CD4-positive, CD25-positive, alpha-beta regulatory T cell (primary cell): Measurements from ENCODE around the gene EHMT1. TPM values are rescaled to one million over a fixed set of nuclear protein-coding genes. Genes with fewer than 3 reads are reported as not detected.
"Not testable (repeated sequence)": the region's sequence is repeated elsewhere in the genome, so short reads cannot be mapped to it uniquely, and the experiment has no call there.

Source experiments
- ATAC-seq, 2 donors: fragments of 150-1000 bp; cut with Tn5 transposase; one replicate each; pipeline ENCODE4 v1.10.0; 2021; ENCODE audit warnings: low read depth in 2 of 2, moderate number of reproducible peaks in 2 of 2, moderate library complexity in 1 of 2
- DNase-seq, 3 donors: peaks; one replicate each; pipeline versions ENCODE4 v3.0.0 to v3.0.0-alpha.2; 2012 to 2022; ENCODE audit warnings: mixed read lengths in 1 of 3
- H3K27ac ChIP-seq: one replicate; pipeline ENCODE4 v1.7.0; 2013; ENCODE audit warnings: mild to moderate bottlenecking, low read length; ENCODE audit not compliant: insufficient read depth, poor library complexity, severe bottlenecking
- H3K27me3 ChIP-seq: one replicate; pipeline ENCODE4 v1.7.0; 2013; ENCODE audit warnings: low read length; ENCODE audit not compliant: control insufficient read depth, insufficient read depth
- H3K36me3 ChIP-seq: one replicate; pipeline ENCODE4 v1.7.0; 2013; ENCODE audit warnings: mild to moderate bottlenecking, low read length, moderate library complexity; ENCODE audit not compliant: control insufficient read depth, insufficient read depth
- H3K4me1 ChIP-seq: 2 replicates; pipeline ENCODE4 v1.7.0; 2013; ENCODE audit warnings: mild to moderate bottlenecking, low read length; ENCODE audit not compliant: insufficient read depth, control insufficient read depth, poor library complexity, severe bottlenecking
- H3K4me3 ChIP-seq: one replicate; pipeline ENCODE4 v1.7.0; 2013; ENCODE audit warnings: low read depth, mild to moderate bottlenecking, low read length, moderate library complexity
- H3K9me3 ChIP-seq, 2 experiments: 1 replicate in 1 of 2; 2 replicates in 1 of 2; pipeline ENCODE4 v1.7.0; 2013; ENCODE audit warnings: low read length in 2 of 2, mild to moderate bottlenecking in 1 of 2, moderate library complexity in 1 of 2; ENCODE audit not compliant: control insufficient read depth in 2 of 2
- H3K27ac Mint-ChIP-seq, 3 donors: one replicate each; pipeline ENCODE4 v1.8.0; 2020 to 2022; ENCODE audit warnings: mild to moderate bottlenecking in 3 of 3, mixed read lengths in 3 of 3, moderate library complexity in 2 of 3
- H3K27me3 Mint-ChIP-seq: one replicate; pipeline ENCODE4 v1.8.0; 2022; ENCODE audit warnings: mild to moderate bottlenecking, mixed read lengths
- H3K36me3 Mint-ChIP-seq: one replicate; pipeline ENCODE4 v1.8.0; 2020; ENCODE audit warnings: mixed read lengths
- H3K4me1 Mint-ChIP-seq, 4 donors: one replicate each; pipeline ENCODE4 v1.8.0; 2020 to 2022; ENCODE audit warnings: mixed read lengths in 4 of 4, mild to moderate bottlenecking in 1 of 4
- H3K4me3 Mint-ChIP-seq, 4 donors: one replicate each; pipeline ENCODE4 v1.8.0; 2020 to 2022; ENCODE audit warnings: mild to moderate bottlenecking in 4 of 4, mixed read lengths in 4 of 4, moderate library complexity in 3 of 4
- H3K9me3 Mint-ChIP-seq, 7 donors: one replicate each; pipeline ENCODE4 v1.8.0; 2020 to 2022; ENCODE audit warnings: mixed read lengths in 7 of 7, mild to moderate bottlenecking in 3 of 7, moderate library complexity in 2 of 7
- polyA plus RNA-seq, 4 donors: library from polyadenylated mRNA; unstranded; fragments of 300-500 nt; fragmentation: Illumina TruSeq; gene quantifications; one replicate each; pipeline ENCODE4 v1.2.3, GENCODE V29; 2021
- total RNA-seq: library from RNA; stranded (reverse); gene quantifications from one replicate; pipeline ENCODE4 v1.2.3, GENCODE V29; 2022

The EHMT1 gene
- total and polyA plus RNA-seq, 5 donors from 2014 or later: 17.9 to 142 (median 20.0) TPM

GRCh38 chr9:137873858-137874362, 255.1 kb downstream of the EHMT1 start:
- no peaks in the 10 kb centered on the region for H3K27me3 ChIP-seq
- H3K4me1 Mint-ChIP-seq: peaks cover 0 to 4% (median 0%) of the 10 kb centered on the region in 4 donors

GRCh38 chr9:137875354-137875753, 256.5 kb downstream of the EHMT1 start:
- no peaks in the 10 kb centered on the region for H3K27me3 ChIP-seq
- Mint-ChIP-seq H3K4me3 (no peak overlapping the region), H3K4me1 (peaks cover 0 to 8% (median 0%) of the 10 kb centered on the region in 4 donors), H3K9me3 (peaks cover 0 to 6% (median 0%) of the 10 kb centered on the region in 7 donors), H3K27me3 (peaks cover 29% of the 10 kb centered on the region), H3K27ac (no peak overlapping the region), H3K36me3 (no peaks in the 10 kb centered on the region)
- no peaks in the 10 kb centered on the region for H3K4me1 ChIP-seq
- ATAC-seq (no peak), DNase-seq (no peak)
- no peaks in the 10 kb centered on the region for H3K36me3 ChIP-seq
- no peak overlapping the region for H3K27ac ChIP-seq
- H3K9me3 ChIP-seq: no peaks in the 10 kb centered on the region
- H3K4me3 ChIP-seq: no peak overlapping the region

More at GRCh38 chr9:137873858-137874362, 255.1 kb downstream of the EHMT1 start:
- Mint-ChIP-seq H3K9me3 (peaks cover 0 to 6% (median 0%) of the 10 kb centered on the region in 7 donors), H3K27ac (no peak overlapping the region), H3K27me3 (peaks cover 30% of the 10 kb centered on the region), H3K36me3 (no peaks in the 10 kb centered on the region), H3K4me3 (no peak overlapping the region)
- H3K9me3 ChIP-seq: no peaks in the 10 kb centered on the region
- H3K4me3 ChIP-seq: no peak overlapping the region
- DNase-seq: no peak
- no peak for ATAC-seq
- no peaks in the 10 kb centered on the region for H3K36me3 ChIP-seq
- H3K27ac ChIP-seq: no peak overlapping the region
- H3K4me1 ChIP-seq: no peaks in the 10 kb centered on the region

- Mint-ChIP-seq H3K4me3 (no peak overlapping the region), H3K9me3 (peaks cover 0 to 6% (median 0%) of the 10 kb centered on the region in 7 donors), H3K27ac (peak overlapping the region in 1 of 3 donors; percentile 77), H3K27me3 (peaks cover 25% of the 10 kb centered on the region), H3K36me3 (no peaks in the 10 kb centered on the region), H3K4me1 (peaks cover 0 to 8% (median 0%) of the 10 kb centered on the region in 4 donors)
- H3K27ac ChIP-seq: no peak overlapping the region
- no peak for ATAC-seq
- no peak for DNase-seq
- no peaks in the 10 kb centered on the region for H3K27me3 ChIP-seq
- no peaks in the 10 kb centered on the region for H3K36me3 ChIP-seq
- no peaks in the 10 kb centered on the region for H3K4me1 ChIP-seq
- no peaks in the 10 kb centered on the region for H3K9me3 ChIP-seq
- no peak overlapping the region for H3K4me3 ChIP-seq
Observed at GRCh38 chr9:137875846-137876245, 257.0 kb downstream of the EHMT1 start.

- peaks cover 21% of the 10 kb centered on the region for H3K27me3 Mint-ChIP-seq
- H3K4me3 Mint-ChIP-seq: peak overlapping the region in 2 of 4 donors; percentile 46 to 53
- DNase-seq (no peak), ATAC-seq (no peak)
- H3K9me3 Mint-ChIP-seq: peaks cover 0 to 6% (median 0%) of the 10 kb centered on the region in 7 donors
- H3K27ac ChIP-seq: no peak overlapping the region
- H3K27ac Mint-ChIP-seq: peak overlapping the region in 1 of 3 donors; percentile 77
- no peaks in the 10 kb centered on the region for H3K36me3 Mint-ChIP-seq
- no peaks in the 10 kb centered on the region for H3K4me1 ChIP-seq
- H3K36me3 ChIP-seq: no peaks in the 10 kb centered on the region
- no peaks in the 10 kb centered on the region for H3K27me3 ChIP-seq
- H3K4me1 Mint-ChIP-seq: peaks cover 0 to 8% (median 0%) of the 10 kb centered on the region in 4 donors
- no peaks in the 10 kb centered on the region for H3K9me3 ChIP-seq
- H3K4me3 ChIP-seq: no peak overlapping the region
Observed at GRCh38 chr9:137876269-137876668, 257.5 kb downstream of the EHMT1 start.

- H3K36me3 ChIP-seq: no peaks in the 10 kb centered on the region
- no peaks in the 10 kb centered on the region for H3K36me3 Mint-ChIP-seq
- ATAC-seq (no peak), DNase-seq (no peak)
- no peak overlapping the region for H3K4me3 ChIP-seq
- no peak overlapping the region for H3K27ac Mint-ChIP-seq
- no peak overlapping the region for H3K27ac ChIP-seq
- no peaks in the 10 kb centered on the region for H3K9me3 ChIP-seq
- H3K27me3 Mint-ChIP-seq: peaks cover 15% of the 10 kb centered on the region
- peak overlapping the region in 3 of 4 donors; percentile 27 to 53 (median 46) for H3K4me3 Mint-ChIP-seq
- H3K27me3 ChIP-seq: no peaks in the 10 kb centered on the region
- H3K4me1 ChIP-seq: no peaks in the 10 kb centered on the region
- peaks cover 0 to 5% (median 1%) of the 10 kb centered on the region in 7 donors for H3K9me3 Mint-ChIP-seq
- H3K4me1 Mint-ChIP-seq: peaks cover 0 to 8% (median 0%) of the 10 kb centered on the region in 4 donors
Observed at GRCh38 chr9:137876781-137877386, 258.1 kb downstream of the EHMT1 start.

GRCh38 chr9:137877506-137878122, 258.8 kb downstream of the EHMT1 start, which contains the start of gene CACNA1B:
TSS of gene CACNA1B (plus strand) at chr9:137877782. CDS start at chr9:137877934, 152 bp downstream.
- peaks cover 11% of the 10 kb centered on the region for H3K27me3 Mint-ChIP-seq
- not testable (repeated sequence) for ATAC-seq, H3K36me3 ChIP-seq, H3K36me3 Mint-ChIP-seq, H3K9me3 ChIP-seq, DNase-seq, H3K4me1 Mint-ChIP-seq, H3K4me3 ChIP-seq, H3K4me1 ChIP-seq, H3K27ac ChIP-seq, H3K9me3 Mint-ChIP-seq, H3K27me3 ChIP-seq, H3K27ac Mint-ChIP-seq
- peak within 1 kb of the TSS in 3 of 4 donors; percentile 27 to 53 (median 46) for H3K4me3 Mint-ChIP-seq

GRCh38 chr9:137878146-137878941, 259.5 kb downstream of the EHMT1 start:
- Mint-ChIP-seq H3K36me3 (no peaks in the 10 kb centered on the region), H3K4me3 (no peak overlapping the region), H3K27me3 (peaks cover 11% of the 10 kb centered on the region), H3K4me1 (peaks cover 0 to 8% (median 0%) of the 10 kb centered on the region in 4 donors), H3K9me3 (peaks cover 0 to 5% (median 1%) of the 10 kb centered on the region in 7 donors), H3K27ac (no peak overlapping the region)
- no peak overlapping the region for H3K4me3 ChIP-seq
- no peaks in the 10 kb centered on the region for H3K4me1 ChIP-seq
- H3K9me3 ChIP-seq: no peaks in the 10 kb centered on the region
- no peak overlapping the region for H3K27ac ChIP-seq
- no peak for ATAC-seq
- DNase-seq: peak in 2 of 3 donors; percentile 4 to 22
- H3K36me3 ChIP-seq: no peaks in the 10 kb centered on the region
- H3K27me3 ChIP-seq: no peaks in the 10 kb centered on the region
